T-helper 2 cell treated with Interferon-gamma antibody and Interleukin-4, amounts not matched to agents 5 μg/mL and 100 μg/mL, for 36 hours (primary cell): ENCODE measurements around the gene DRC3.
"Not testable (repeated sequence)": the region's sequence is repeated elsewhere in the genome, so short reads cannot be mapped to it uniquely, and the experiment has no call there.

Experiments
- DNase-seq: peaks from one replicate; pipeline ENCODE4 v3.0.0; 2021; ENCODE audit warnings: low spot score
- H3K27ac Mint-ChIP-seq: one replicate; pipeline ENCODE4 v1.8.0; 2021; ENCODE audit warnings: mild to moderate bottlenecking, mixed read lengths
- H3K27me3 Mint-ChIP-seq: one replicate; pipeline ENCODE4 v1.8.0; 2021; ENCODE audit warnings: low read depth, mixed read lengths
- H3K36me3 Mint-ChIP-seq: one replicate; pipeline ENCODE4 v1.8.0; 2021; ENCODE audit warnings: low read depth, mixed read lengths
- H3K4me1 Mint-ChIP-seq: one replicate; pipeline ENCODE4 v1.8.0; 2021; ENCODE audit warnings: low read depth, mixed read lengths
- H3K4me3 Mint-ChIP-seq: one replicate; pipeline ENCODE4 v1.8.0; 2022; ENCODE audit warnings: mild to moderate bottlenecking, moderate library complexity, mixed read lengths
- H3K9me3 Mint-ChIP-seq: one replicate; pipeline ENCODE4 v1.8.0; 2021; ENCODE audit warnings: mixed read lengths

The DRC3 gene

DNA sequence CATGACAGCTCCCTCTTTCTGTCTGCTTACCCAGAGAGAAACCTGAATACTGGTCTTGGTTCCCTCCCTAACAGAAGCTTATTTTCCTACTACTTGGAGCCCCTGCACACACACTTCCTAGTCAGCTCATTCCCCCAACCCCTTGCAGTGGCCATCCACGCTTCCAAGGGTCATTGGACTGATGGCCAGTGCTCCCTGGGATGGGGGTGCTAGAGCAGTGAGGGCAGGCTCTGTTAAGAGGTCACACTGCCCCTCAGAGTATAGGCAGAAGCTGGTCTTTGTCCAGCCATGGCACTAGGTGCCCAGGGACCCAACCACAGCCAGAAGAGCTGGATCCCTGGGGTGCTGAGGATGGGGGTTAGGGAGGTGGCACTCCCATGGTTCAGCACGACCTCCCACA lies 12.5 kb downstream of the DRC3 start:
- no peaks in the 10 kb centered on the region for H3K9me3 Mint-ChIP-seq
- no peak overlapping the region for H3K4me3 Mint-ChIP-seq
- DNase-seq = no peak
- H3K27me3 Mint-ChIP-seq = no peaks in the 10 kb centered on the region
- no peak overlapping the region for H3K27ac Mint-ChIP-seq
- H3K36me3 Mint-ChIP-seq = no peaks in the 10 kb centered on the region
- H3K4me1 Mint-ChIP-seq = no peaks in the 10 kb centered on the region

GRCh38 chr17:17985555-17985954 lies 12.9 kb downstream of the DRC3 start:
- H3K27me3 Mint-ChIP-seq = no peaks in the 10 kb centered on the region
- H3K36me3 Mint-ChIP-seq = no peaks in the 10 kb centered on the region
- no peak for DNase-seq
- no peaks in the 10 kb centered on the region for H3K9me3 Mint-ChIP-seq
- no peak overlapping the region for H3K27ac Mint-ChIP-seq
- H3K4me3 Mint-ChIP-seq = no peak overlapping the region
- no peaks in the 10 kb centered on the region for H3K4me1 Mint-ChIP-seq

DNA sequence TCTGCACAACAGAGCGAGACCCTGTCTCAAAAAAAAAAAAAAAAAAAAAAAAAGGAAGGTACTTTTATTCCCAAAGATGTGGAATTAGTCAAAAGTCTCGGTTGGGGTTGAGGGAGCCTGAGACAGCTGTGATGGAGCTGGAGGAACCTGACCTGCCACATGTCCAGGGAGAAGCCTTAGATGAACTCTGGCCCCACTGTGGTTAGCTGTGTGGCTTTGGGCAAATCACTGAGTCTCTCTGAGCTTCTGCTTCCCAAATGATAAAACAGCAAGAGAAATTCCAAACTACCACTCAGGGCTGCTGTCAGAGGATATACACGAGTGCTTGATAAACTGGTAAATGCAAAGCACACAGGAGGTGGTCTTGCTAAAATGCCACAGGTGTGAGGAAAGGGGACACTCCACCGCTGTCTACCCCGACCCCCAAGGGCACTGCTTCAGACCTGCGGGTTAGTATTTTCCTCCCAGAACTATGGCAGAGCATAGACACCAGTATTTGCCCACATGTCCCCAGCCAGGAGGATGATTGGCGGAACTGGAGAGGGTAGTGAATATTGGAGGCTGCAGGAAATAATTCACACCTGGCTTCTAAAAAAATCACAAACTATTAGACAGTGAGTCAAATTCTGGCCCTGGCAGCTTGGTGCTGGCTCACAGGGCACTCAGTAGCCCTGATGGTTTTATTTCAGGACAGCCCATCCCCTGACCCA lies 14.7 kb downstream of the DRC3 start:
- Mint-ChIP-seq H3K36me3 (no peaks in the 10 kb centered on the region), H3K4me1 (no peaks in the 10 kb centered on the region), H3K4me3 (no peak overlapping the region), H3K27ac (no peak overlapping the region), H3K27me3 (no peaks in the 10 kb centered on the region), H3K9me3 (no peaks in the 10 kb centered on the region)
- no peak for DNase-seq

DNA sequence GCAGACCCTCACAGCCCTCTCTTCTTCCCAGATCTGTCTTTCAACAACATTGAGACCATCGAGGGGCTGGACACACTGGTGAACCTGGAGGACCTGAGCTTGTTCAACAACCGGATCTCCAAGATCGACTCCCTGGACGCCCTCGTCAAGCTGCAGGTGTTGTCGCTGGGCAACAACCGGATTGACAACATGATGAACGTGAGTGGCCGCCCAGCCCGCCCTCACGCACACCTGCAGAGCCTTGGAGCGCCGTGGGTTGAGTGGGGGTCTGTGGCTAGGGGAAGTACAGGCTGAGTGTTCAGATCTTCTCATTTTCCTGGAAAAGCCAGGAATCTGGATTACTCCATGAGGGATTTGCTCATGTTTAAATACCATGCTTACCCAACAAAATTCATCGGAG lies 15.2 kb downstream of the DRC3 start:
- no peaks in the 10 kb centered on the region for H3K9me3 Mint-ChIP-seq
- H3K4me1 Mint-ChIP-seq = no peaks in the 10 kb centered on the region
- no peaks in the 10 kb centered on the region for H3K27me3 Mint-ChIP-seq
- no peaks in the 10 kb centered on the region for H3K36me3 Mint-ChIP-seq
- no peak for DNase-seq
- H3K27ac Mint-ChIP-seq = no peak overlapping the region
- no peak overlapping the region for H3K4me3 Mint-ChIP-seq

DNA sequence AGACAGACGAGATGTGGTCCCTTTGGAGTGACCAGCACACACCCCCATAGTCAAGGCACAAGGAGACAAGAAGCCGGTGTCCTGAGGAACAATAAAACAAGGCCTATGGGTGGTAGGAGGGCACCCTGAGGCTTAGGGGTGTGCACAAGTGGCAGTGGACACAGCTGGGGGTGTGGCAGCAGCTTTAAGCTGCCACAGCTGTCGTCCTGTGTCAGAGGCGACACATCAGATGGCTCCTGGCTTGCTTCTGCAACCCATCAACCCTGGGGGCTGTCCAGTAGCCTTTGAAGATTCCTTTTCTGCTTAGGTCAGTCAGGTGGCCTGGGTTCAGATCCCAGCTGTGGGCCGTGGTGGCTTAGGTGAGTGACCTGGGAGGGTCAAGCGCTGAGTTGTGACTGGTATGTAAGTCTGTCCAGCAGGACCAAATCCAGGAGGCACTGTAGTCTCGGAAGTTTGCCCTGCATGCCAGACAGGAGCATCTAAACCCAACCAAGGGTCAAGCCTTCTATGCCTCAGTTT lies 15.8 kb downstream of the DRC3 start:
- Mint-ChIP-seq H3K4me3 (no peak overlapping the region), H3K27me3 (no peaks in the 10 kb centered on the region), H3K9me3 (no peaks in the 10 kb centered on the region), H3K4me1 (no peaks in the 10 kb centered on the region), H3K27ac (no peak overlapping the region), H3K36me3 (no peaks in the 10 kb centered on the region)
- no peak for DNase-seq

DNA sequence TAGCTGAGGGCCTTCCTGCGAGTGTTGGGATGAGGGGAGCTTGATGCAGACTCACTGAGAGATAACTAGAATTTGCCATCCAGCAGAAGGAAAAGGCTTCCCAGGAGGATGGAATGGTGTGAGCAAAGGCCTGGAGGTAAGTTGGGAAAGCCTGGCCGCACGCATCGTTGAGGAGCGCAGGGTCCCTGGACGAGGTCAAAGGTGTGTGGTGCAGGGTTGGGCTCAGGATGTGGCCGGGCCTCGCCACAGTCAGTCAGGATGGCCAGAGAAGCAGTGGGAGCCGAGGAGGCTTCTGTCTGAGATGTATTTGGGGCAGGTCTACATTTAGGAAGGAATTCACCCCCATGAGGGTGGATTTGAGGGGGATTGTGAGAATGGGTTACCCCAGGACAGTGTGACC lies 16.4 kb downstream of the DRC3 start:
- Mint-ChIP-seq H3K36me3 (no peaks in the 10 kb centered on the region), H3K27ac (no peak overlapping the region), H3K4me1 (no peaks in the 10 kb centered on the region), H3K4me3 (no peak overlapping the region), H3K27me3 (no peaks in the 10 kb centered on the region), H3K9me3 (no peaks in the 10 kb centered on the region)
- DNase-seq = no peak

DNA sequence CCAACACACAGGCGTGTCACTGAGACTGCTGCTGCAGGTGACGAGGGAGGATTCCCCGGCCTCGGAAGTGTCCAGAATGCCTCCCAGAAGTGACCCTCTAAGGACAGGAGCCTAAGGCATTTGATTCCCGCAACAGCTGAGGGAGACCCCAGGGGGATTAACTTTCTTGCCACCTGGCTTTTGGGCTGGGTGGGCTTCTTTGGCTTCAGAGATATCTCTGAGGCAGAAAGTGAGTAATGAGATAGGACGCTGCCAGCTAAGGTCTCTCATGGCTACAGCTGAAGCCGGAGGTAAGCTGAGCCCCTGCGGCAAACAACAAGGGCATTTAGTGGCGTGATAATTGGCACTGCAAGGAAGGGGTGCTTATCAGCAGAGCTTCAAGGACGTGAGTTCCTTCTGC lies 17.0 kb downstream of the DRC3 start:
- Mint-ChIP-seq H3K36me3 (no peaks in the 10 kb centered on the region), H3K9me3 (no peaks in the 10 kb centered on the region), H3K4me1 (no peaks in the 10 kb centered on the region), H3K27me3 (no peaks in the 10 kb centered on the region), H3K4me3 (no peak overlapping the region), H3K27ac (no peak overlapping the region)
- no peak for DNase-seq

DNA sequence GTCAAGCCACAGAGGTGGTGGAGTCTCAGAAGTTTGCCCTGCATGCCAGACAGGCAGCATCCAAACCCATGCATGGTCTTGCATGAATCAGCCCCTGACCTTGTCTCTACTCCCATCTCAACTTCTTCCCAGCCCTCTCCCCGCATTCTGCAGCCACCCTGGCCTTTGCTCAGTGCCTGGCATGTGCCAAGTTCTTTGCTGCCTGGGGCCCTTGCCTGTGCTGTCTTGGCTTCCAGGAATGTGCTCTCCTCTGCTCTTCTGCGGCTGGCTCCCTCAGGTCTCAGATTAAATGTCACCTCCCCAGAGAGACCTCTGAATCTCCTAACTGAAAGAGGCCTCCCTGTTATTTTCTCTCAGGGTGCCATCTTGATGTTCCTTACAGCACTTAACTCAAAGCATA lies 17.6 kb downstream of the DRC3 start:
- no peaks in the 10 kb centered on the region for H3K36me3 Mint-ChIP-seq
- no peaks in the 10 kb centered on the region for H3K4me1 Mint-ChIP-seq
- H3K9me3 Mint-ChIP-seq = no peaks in the 10 kb centered on the region
- H3K27me3 Mint-ChIP-seq = no peaks in the 10 kb centered on the region
- no peak overlapping the region for H3K27ac Mint-ChIP-seq
- H3K4me3 Mint-ChIP-seq = no peak overlapping the region
- no peak for DNase-seq

GRCh38 chr17:17993366-17993765 lies 20.7 kb downstream of the DRC3 start:
- Mint-ChIP-seq H3K27ac (no peak overlapping the region), H3K4me1 (no peaks in the 10 kb centered on the region), H3K4me3 (no peak overlapping the region), H3K9me3 (no peaks in the 10 kb centered on the region), H3K36me3 (no peaks in the 10 kb centered on the region), H3K27me3 (no peaks in the 10 kb centered on the region)
- no peak for DNase-seq

DNA sequence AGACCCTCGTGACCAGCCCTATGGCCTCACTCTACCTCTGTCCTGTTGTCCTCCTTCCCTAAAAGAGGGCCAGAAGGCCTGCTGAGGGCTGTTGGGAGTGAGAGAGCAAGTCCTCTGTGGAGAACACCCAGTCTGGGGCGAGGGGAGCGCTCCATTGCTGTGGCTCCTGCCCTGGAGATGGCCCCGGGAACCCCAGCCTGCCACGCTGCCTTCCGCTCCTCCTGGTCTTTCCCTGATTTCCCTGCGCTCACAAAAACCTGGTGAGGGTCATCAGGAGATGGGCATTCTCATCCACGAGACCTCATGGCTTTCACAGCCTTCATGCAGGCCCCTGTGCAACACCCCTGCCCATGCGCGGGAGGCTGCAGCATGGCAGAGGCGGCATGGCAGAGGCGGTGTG lies 21.2 kb downstream of the DRC3 start:
- Mint-ChIP-seq H3K4me1 (no peaks in the 10 kb centered on the region), H3K4me3 (no peak overlapping the region), H3K27ac (no peak overlapping the region), H3K9me3 (no peaks in the 10 kb centered on the region), H3K27me3 (no peaks in the 10 kb centered on the region), H3K36me3 (no peaks in the 10 kb centered on the region)
- no peak for DNase-seq

GRCh38 chr17:17994271-17995069 lies 21.8 kb downstream of the DRC3 start:
- Mint-ChIP-seq H3K4me3 (no peak overlapping the region), H3K9me3 (no peaks in the 10 kb centered on the region), H3K27ac (no peak overlapping the region), H3K4me1 (no peaks in the 10 kb centered on the region), H3K36me3 (no peaks in the 10 kb centered on the region), H3K27me3 (no peaks in the 10 kb centered on the region)
- no peak for DNase-seq

GRCh38 chr17:17995887-17996286 lies 23.2 kb downstream of the DRC3 start:
- not testable (repeated sequence) for H3K36me3 Mint-ChIP-seq, H3K4me3 Mint-ChIP-seq

GRCh38 chr17:17998934-17999333 lies 26.3 kb downstream of the DRC3 start:
- Mint-ChIP-seq H3K4me3 (no peak overlapping the region), H3K27me3 (no peaks in the 10 kb centered on the region), H3K4me1 (no peaks in the 10 kb centered on the region), H3K36me3 (no peaks in the 10 kb centered on the region), H3K9me3 (no peaks in the 10 kb centered on the region), H3K27ac (no peak overlapping the region)
- DNase-seq = no peak

More at GRCh38 chr17:17995887-17996286, 23.2 kb downstream of the DRC3 start:
- not testable (repeated sequence) for H3K4me1 Mint-ChIP-seq, H3K9me3 Mint-ChIP-seq, H3K27me3 Mint-ChIP-seq, DNase-seq, H3K27ac Mint-ChIP-seq

GRCh38 chr17:17999364-18000029 lies 26.8 kb downstream of the DRC3 start:
- H3K4me1 Mint-ChIP-seq = no peaks in the 10 kb centered on the region
- H3K36me3 Mint-ChIP-seq = no peaks in the 10 kb centered on the region
- no peak for DNase-seq
- no peak overlapping the region for H3K27ac Mint-ChIP-seq
- no peak overlapping the region for H3K4me3 Mint-ChIP-seq
- H3K27me3 Mint-ChIP-seq = no peaks in the 10 kb centered on the region
- no peaks in the 10 kb centered on the region for H3K9me3 Mint-ChIP-seq
